IPS-18a (cell line): Measurements from ENCODE around the gene ADAM8.
"Not testable (repeated sequence)": the region's sequence is repeated elsewhere in the genome, so short reads cannot be mapped to it uniquely, and the experiment has no call there.

Source experiments
- H3K27ac ChIP-seq: one replicate; pipeline ENCODE4 v1.5.1; 2013; ENCODE audit warnings: low read length
- H3K27me3 ChIP-seq: one replicate; pipeline ENCODE4 v1.6.1; 2013; ENCODE audit warnings: mild to moderate bottlenecking, low read length; ENCODE audit not compliant: control insufficient read depth, insufficient read depth
- H3K36me3 ChIP-seq: one replicate; pipeline ENCODE4 v1.6.1; 2013; ENCODE audit warnings: low read depth, low read length; ENCODE audit not compliant: control insufficient read depth
- H3K4me1 ChIP-seq: one replicate; pipeline ENCODE4 v1.6.1; 2013; ENCODE audit warnings: low read depth, low read length; ENCODE audit not compliant: control insufficient read depth
- H3K4me3 ChIP-seq: one replicate; pipeline ENCODE4 v1.5.1; 2013; ENCODE audit warnings: low read length
- H3K9ac ChIP-seq: one replicate; pipeline ENCODE4 v1.6.1; 2013; ENCODE audit warnings: mild to moderate bottlenecking, low read length, moderate library complexity
- H3K9me3 ChIP-seq: one replicate; pipeline ENCODE4 v1.6.1; 2013; ENCODE audit warnings: low read depth, low read length; ENCODE audit not compliant: control insufficient read depth

The ADAM8 gene

DNA sequence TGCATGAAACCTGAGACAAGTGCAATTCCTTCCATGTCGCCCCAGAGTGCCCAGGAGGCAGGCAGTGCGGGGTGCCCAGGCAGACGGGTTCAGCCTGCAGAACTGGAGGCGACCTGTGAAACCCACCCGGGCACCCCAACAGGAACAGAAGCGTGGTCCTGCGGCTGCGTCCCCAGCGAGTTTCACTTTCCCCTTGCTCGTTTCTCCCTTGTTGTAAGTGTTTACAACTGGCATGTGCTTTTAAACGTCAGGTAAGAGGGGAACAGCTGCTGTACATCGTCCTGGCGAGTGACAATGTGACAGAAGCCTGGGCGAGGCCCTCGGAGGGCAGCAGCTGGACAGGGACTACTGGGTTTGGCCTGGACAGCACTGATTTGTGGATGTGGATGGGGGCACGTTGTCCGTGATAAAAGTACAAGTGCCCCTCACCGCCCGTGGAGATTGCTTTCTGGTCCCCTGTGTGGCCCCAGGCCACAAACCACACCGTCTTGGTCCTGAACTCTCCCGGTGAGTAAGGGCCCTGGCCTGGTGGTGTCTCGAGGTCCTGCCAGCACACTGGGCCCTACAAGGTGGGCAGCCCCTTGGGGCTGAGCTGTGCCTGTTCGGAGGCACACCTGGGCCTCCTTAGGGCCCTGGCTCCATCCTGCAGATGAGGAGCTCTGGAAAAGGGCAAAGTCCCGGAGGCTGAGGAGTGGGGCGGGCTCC, 35.0 kb downstream of the ADAM8 start:
- Histone ChIP-seq H3K9ac (no peak overlapping the region), H3K4me3 (no peak overlapping the region), H3K36me3 (no peaks in the 10 kb centered on the region), H3K27ac (no peak overlapping the region), H3K4me1 (peaks cover 7% of the 10 kb centered on the region), H3K27me3 (peaks cover 28% of the 10 kb centered on the region), H3K9me3 (no peaks in the 10 kb centered on the region)

DNA sequence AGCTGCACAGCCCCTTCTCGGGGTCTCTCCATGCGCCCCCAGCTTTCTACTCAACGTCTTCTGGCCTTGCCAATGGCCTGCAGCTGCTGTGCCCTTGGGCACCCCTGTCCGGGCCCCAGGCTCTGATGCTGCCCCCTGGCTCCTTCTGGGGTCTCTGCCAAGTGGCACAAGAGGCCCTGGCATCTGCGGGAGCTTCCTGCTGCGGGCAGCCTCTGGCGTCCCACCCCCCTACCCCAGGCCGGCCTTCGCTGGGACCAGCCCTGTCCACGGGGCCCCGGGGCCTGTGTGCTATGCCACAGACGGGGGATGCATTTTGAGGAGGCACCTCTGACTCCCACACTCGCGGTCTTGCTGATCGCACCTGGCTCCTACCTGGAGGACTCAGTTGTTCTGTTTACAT, 36.7 kb downstream of the ADAM8 start:
- peaks cover 45% of the 10 kb centered on the region for H3K27me3 ChIP-seq
- no peak overlapping the region for H3K27ac ChIP-seq
- H3K36me3 ChIP-seq = no peaks in the 10 kb centered on the region
- no peak overlapping the region for H3K4me3 ChIP-seq
- H3K4me1 ChIP-seq = peaks cover 7% of the 10 kb centered on the region
- no peaks in the 10 kb centered on the region for H3K9me3 ChIP-seq
- no peak overlapping the region for H3K9ac ChIP-seq

DNA sequence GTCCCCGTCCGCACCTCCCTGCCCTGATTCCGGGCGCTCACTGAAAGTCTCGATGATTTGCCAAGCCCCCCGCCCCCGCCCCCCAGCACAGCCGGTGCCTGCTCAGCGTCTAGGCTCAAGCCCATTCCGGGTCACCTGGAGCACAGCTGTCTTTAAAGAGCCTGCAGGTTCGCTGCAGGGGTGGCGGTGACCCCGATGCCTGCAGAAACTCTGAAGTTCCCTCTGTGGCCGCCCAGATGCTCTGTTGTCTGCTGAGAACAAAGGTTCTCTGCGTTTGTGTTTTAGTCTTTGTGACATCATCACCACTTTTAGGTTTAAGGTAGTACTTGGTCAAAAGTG, 38.2 kb downstream of the ADAM8 start:
- H3K4me1 ChIP-seq = peaks cover 7% of the 10 kb centered on the region
- no peaks in the 10 kb centered on the region for H3K36me3 ChIP-seq
- H3K4me3 ChIP-seq = peak overlapping the region; percentile 37
- H3K27ac ChIP-seq = no peak overlapping the region
- H3K9me3 ChIP-seq = no peaks in the 10 kb centered on the region
- peaks cover 59% of the 10 kb centered on the region for H3K27me3 ChIP-seq
- peak overlapping the region; percentile 5 for H3K9ac ChIP-seq

DNA sequence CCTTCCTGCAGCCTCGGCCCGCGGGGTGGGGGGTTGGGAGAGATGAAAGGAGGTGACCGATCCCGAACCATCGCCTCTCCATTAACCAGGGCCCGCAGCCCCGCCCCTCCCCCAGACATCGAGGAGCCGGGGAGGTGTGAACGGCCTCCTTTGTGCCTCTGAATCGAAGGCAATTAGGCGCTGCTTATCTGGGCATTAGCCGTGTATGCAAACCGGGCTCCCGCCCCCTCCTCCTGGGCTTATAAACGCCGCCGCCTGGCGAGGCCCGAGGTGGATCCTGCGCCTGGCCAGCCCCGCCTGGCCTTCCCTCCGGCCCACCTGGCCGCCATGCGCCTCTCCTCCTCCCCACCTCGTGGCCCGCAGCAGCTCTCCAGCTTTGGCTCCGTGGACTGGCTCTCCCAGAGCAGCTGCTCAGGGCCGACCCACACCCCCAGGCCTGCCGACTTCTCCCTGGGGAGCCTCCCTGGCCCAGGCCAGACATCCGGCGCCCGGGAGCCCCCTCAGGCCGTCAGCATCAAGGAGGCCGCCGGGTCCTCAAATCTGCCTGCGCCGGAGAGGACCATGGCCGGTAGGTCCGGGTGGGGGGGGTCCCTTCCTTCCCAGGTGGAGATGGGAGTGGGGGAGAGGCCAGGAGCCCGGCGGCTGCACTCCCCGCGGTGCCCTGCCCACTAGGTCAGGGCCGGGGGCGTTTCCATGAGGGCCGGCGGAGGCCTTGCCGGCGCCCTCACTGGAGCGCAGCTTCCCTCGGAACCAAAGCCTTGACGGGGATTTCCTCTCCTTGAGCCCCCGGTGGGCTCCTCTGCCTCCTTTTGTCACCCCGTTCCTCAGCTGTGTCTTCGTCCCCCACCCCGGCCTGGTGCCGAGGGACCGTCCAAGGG, 38.8 kb downstream of the ADAM8 start, which contains the start of gene VENTX:
Gene VENTX (plus strand): TSS at position 268 of the 878 bp plus-strand sequence. CDS start 60 bp downstream, at position 328.
- no peaks in the 10 kb centered on the region for H3K36me3 ChIP-seq
- peak within 1 kb of the TSS; percentile 39 for H3K4me3 ChIP-seq
- H3K9me3 ChIP-seq = no peaks in the 10 kb centered on the region
- H3K4me1 ChIP-seq = peaks cover 7% of the 10 kb centered on the region
- peak within 1 kb of the TSS; percentile 13 for H3K9ac ChIP-seq
- H3K27me3 ChIP-seq = peaks cover 65% of the 10 kb centered on the region
- no peak within 1 kb of the TSS for H3K27ac ChIP-seq

DNA sequence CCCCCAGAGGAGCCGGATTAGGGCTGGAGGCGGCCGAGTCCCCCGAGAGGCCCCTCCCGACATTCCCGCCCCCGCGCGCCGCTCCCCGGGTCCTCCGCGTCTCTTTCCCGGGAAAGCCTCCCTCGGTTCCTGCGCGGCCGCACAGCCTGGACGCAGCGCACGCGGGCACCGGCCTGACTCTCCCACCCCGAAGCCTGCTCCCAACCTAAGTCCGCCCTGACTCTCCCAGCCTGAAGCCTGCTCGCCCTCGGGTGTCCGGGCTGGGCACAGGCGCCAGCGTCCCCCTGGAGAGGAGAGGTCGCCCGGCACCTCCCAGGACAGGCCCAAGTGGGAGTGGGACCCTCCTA, 39.5 kb downstream of the ADAM8 start:
- H3K27ac ChIP-seq = no peak overlapping the region
- H3K4me3 ChIP-seq = peak overlapping the region; percentile 22
- H3K36me3 ChIP-seq = no peaks in the 10 kb centered on the region
- H3K27me3 ChIP-seq = peaks cover 71% of the 10 kb centered on the region
- H3K4me1 ChIP-seq = peaks cover 9% of the 10 kb centered on the region
- H3K9ac ChIP-seq = no peak overlapping the region
- no peaks in the 10 kb centered on the region for H3K9me3 ChIP-seq

DNA sequence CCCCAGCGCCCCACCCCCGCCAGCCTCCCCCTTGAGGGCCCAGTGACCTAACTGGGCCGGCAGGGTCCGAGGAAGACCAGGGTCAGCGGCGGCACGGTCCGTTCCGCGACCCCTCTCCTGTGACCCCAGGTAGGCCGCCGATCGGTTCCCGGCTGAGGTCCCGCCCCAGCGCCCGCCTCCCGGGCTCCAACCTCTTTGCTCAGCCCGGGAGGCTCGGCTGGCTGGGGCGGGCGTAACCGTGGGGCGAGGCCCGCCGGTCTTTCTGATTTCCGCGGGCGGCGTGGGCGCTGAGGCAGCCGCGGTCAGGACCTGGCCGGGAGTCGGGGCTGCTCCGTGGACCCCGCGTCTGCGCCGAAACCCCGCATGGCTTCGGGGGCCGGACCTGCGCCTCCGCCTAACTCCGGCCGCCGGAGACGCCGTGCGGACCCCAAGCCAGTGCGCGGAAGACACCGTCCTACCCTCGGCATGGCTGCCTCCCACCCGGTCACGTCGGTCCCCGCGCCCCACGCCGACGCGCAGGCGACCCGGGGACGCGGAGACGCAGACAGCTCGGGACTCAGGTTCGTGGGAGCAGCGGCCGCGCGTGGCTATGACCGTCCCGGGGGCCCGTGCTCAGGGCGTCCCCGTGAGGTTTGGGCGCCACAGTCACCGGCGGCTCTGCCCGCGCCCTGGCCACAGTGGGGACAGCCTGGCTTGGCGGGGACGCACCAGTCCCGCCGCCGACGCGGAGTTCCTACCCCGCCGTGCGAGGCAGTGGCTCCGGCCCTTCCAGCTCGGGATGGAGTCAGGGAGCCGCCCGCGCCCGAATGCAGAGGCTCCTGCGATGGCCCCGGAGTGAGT, 40.0 kb downstream of the ADAM8 start:
- Histone ChIP-seq H3K4me3 (peak overlapping the region; percentile 39), H3K9ac (no peak overlapping the region), H3K27me3 (peaks cover 77% of the 10 kb centered on the region), H3K4me1 (peaks cover 15% of the 10 kb centered on the region), H3K27ac (no peak overlapping the region), H3K36me3 (no peaks in the 10 kb centered on the region), H3K9me3 (no peaks in the 10 kb centered on the region)

DNA sequence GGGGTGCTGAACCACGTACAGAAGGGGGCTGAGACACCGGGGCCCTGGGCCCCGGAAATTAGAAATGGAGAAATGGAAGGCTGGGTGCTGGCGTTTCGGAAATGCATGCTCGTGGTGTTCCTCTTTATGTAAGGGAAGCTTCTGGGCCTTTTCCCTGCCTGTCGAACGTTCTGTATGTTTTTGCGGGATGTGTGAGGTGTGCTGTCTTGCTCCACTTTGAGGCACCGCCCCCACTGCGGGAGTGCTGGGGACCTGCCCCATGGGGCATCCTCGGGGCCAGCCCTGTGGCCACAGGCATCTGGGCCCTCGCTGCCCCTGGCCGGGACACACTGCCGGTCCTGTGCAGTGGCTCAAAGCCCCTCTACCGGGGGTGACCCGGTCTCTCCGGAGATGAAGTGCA, 40.7 kb downstream of the ADAM8 start:
- H3K27me3 ChIP-seq = peaks cover 84% of the 10 kb centered on the region

DNA sequence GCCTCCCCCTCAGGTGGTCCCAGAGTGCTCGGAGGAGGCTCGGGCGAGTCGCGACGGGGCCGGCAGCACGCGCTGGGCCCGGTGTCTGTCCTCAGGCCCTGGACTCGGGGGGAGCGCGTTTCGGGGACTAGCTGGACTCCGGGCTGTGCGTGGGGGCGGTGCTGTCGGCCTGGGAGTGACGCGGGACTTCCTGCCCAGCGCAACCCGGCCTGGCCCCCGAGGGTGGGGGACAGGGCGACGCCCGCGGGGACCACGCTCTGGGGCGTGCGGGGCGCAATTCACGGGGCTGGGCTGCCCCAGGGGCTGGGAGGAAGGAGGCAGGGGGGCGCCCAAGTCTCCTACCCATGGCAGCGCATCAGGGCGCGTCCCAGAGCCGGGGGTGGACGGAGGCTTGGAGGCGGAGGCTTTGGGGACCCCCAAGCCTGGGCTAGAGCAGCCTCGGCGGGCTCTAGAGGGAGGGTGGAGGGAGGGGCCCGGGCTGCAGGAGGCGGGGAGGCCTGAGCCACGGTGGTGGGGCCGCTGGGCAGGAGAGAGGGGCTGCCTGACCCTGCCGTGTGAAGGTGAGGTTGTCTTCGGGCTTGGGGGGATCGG, 41.3 kb downstream of the ADAM8 start:
- Histone ChIP-seq H3K36me3 (no peaks in the 10 kb centered on the region), H3K4me3 (peak overlapping the region; percentile 13), H3K27ac (no peak overlapping the region), H3K4me1 (peaks cover 15% of the 10 kb centered on the region), H3K9ac (no peak overlapping the region), H3K9me3 (no peaks in the 10 kb centered on the region), H3K27me3 (peaks cover 90% of the 10 kb centered on the region)

More for the DNA sequence above, 40.7 kb downstream of the ADAM8 start:
- peak overlapping the region; percentile 39 for H3K4me3 ChIP-seq
- H3K9me3 ChIP-seq = no peaks in the 10 kb centered on the region
- H3K27ac ChIP-seq = no peak overlapping the region
- no peak overlapping the region for H3K9ac ChIP-seq
- H3K36me3 ChIP-seq = no peaks in the 10 kb centered on the region
- peaks cover 15% of the 10 kb centered on the region for H3K4me1 ChIP-seq

DNA sequence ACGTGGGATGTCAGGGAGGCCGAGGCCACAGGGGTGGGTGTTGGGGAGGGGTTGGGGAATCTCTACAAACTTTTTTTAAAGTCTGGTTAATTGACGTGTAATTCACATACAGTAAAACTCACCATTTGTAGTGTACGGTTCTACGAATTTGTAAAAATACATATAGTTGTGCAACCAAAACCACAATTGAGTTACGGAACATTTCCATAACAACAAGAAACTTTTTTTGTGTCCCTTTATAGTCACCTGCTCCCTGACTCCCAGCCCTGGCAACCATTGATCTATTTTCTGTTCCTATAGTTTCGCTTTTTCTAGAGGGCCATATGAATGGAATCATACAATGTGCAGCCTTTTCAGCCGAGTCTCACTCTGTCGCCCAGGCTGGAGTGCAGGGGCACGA, 41.9 kb downstream of the ADAM8 start:
- peaks cover 15% of the 10 kb centered on the region for H3K4me1 ChIP-seq

DNA sequence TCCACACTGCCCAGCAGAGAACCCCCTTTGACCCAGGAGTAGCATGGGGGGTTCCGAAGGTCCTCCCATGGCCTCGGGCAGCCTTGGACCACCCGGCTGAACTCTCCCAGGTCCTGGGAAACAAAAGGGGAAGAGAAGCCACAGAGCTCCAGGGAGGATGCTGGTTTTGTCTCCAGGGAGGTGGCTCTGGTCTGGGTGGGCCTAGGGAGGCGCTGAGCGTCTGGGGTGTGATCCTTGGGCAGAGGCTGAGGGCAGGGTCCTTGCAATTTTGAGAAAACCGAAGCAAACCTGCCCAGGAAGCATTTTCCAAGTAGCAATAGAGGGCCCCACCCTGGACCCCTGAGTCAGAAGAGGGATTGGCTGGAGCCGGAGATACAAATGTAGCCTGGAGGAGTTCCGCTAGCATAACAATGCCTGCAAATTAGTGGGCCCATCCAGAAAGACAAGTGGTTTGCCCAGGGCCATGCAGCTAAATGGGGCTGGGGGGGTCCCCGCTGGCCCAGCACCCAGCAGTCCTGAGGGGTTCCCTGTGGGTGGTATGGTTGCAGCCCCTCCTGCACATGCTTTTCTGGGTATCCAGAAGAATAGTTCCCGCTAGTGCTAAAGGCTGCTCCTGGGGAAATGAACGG, 44.6 kb downstream of the ADAM8 start:
- Histone ChIP-seq H3K27me3 (peaks cover 87% of the 10 kb centered on the region), H3K9me3 (no peaks in the 10 kb centered on the region), H3K4me1 (peaks cover 9% of the 10 kb centered on the region), H3K9ac (no peak overlapping the region), H3K36me3 (no peaks in the 10 kb centered on the region), H3K27ac (no peak overlapping the region), H3K4me3 (peak overlapping the region; percentile 7)

More for the DNA sequence above, 41.9 kb downstream of the ADAM8 start:
- not testable (repeated sequence) for H3K9ac ChIP-seq, H3K9me3 ChIP-seq, H3K36me3 ChIP-seq, H3K4me3 ChIP-seq, H3K27ac ChIP-seq
- H3K27me3 ChIP-seq = peaks cover 93% of the 10 kb centered on the region
